Activated naive CD4-positive, alpha-beta T cell treated with anti-CD3 and anti-CD28 coated beads, Interleukin-2, amount 50 U/mL, for 72 hours (primary cell): ENCODE data around the gene TFB2M. TPM values are rescaled to one million over a fixed set of nuclear protein-coding genes. Genes with fewer than 3 reads are reported as not detected.

Source experiments
- ATAC-seq, 2 donors: fragments of 150-1000 bp; cut with Tn5 transposase; 2 replicates each; pipeline ENCODE4 v1.10.0; 2021; ENCODE audit warnings: mild to moderate bottlenecking in 2 of 2, moderate library complexity in 2 of 2
- DNase-seq, 2 donors: peaks; one replicate each; pipeline ENCODE4 v3.0.0; 2021 to 2022; ENCODE audit warnings: low spot score in 2 of 2
- H3K27ac Mint-ChIP-seq, 2 donors: one replicate each; pipeline ENCODE4 v1.8.0; 2022; ENCODE audit warnings: mild to moderate bottlenecking in 2 of 2, mixed read lengths in 2 of 2
- H3K36me3 Mint-ChIP-seq, 2 donors: one replicate each; pipeline ENCODE4 v1.8.0; 2022; ENCODE audit warnings: mixed read lengths in 2 of 2
- H3K9me3 Mint-ChIP-seq, 2 donors: one replicate each; pipeline ENCODE4 v1.8.0; 2022; ENCODE audit warnings: mixed read lengths in 2 of 2
- total RNA-seq, 2 donors: library from RNA; stranded (reverse); gene quantifications; one replicate each; pipeline ENCODE4 v1.2.3, GENCODE V29; 2022

TFB2M gene
- total RNA-seq, 2 donors from 2014 or later, result 11.9 to 17.6 TPM

- no peak for ATAC-seq
- Mint-ChIP-seq H3K36me3 (peaks cover 14 to 18% of the 10 kb centered on the region in 2 donors), H3K9me3 (peaks cover 4 to 8% of the 10 kb centered on the region in 2 donors), H3K27ac (no peak overlapping the region)
- no peak for DNase-seq
These were observed 53.0 kb downstream of the TFB2M start for GRCh38 chr1:246513041-246513440.

- H3K27ac Mint-ChIP-seq, result no peak overlapping the region
- DNase-seq (no peak), ATAC-seq (no peak)
- peaks cover 14 to 18% of the 10 kb centered on the region in 2 donors for H3K36me3 Mint-ChIP-seq
- peaks cover 4 to 8% of the 10 kb centered on the region in 2 donors for H3K9me3 Mint-ChIP-seq
These were observed 53.4 kb downstream of the TFB2M start for GRCh38 chr1:246512635-246513034.

DNA sequence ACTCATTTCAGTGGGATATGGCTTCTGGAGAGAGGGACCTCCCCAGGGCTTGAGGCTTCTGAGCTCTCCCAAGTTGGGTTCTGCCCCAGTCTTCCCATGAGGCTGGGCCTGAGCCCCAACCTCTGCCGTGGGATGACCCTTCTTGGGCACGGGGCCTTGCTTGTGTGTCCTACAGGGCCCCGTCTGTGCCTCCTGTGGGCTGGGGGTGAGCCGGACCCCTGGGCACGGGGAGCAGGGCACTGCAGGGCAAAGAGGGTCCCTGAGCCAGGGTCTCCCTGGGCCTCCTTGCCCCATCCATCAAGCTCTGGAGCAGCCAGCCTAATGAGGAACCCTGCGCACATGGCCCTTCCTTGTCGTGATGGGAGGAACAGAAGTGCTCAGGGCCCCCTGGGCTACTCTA lies 53.8 kb downstream of the TFB2M start:
- peaks cover 14 to 18% of the 10 kb centered on the region in 2 donors for H3K36me3 Mint-ChIP-seq
- H3K9me3 Mint-ChIP-seq, result peaks cover 4 to 8% of the 10 kb centered on the region in 2 donors
- ATAC-seq (no peak), DNase-seq (no peak)
- H3K27ac Mint-ChIP-seq, result no peak overlapping the region

DNA sequence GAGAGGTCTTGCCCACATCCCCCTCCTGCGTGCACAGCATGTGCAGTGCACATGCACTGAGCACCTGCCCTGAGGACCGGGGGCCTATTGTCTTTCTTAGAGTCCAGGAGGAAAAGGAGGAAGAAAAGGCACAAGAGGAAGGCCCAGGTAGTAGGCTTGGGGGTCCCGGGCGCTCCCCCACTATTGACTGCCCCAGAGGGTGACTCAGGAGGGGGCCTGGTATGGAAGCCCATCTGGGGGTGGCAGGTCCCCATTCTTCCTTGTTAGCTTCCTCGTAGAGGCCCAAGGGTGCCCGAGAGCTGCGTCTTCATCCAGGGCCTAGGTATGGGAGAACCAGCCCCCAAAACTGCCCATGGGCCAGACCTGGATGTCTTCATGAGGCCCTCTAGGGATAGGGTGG lies 54.9 kb downstream of the TFB2M start:
- H3K36me3 Mint-ChIP-seq, result peaks cover 18 to 26% of the 10 kb centered on the region in 2 donors

GRCh38 chr1:246510147-246511030 lies 55.7 kb downstream of the TFB2M start:
- peaks cover 4% of the 10 kb centered on the region in 2 donors for H3K9me3 Mint-ChIP-seq
- no peak for ATAC-seq
- no peak overlapping the region for H3K27ac Mint-ChIP-seq
- no peak for DNase-seq
- H3K36me3 Mint-ChIP-seq, result peaks cover 21 to 29% of the 10 kb centered on the region in 2 donors

More for the DNA sequence above, 54.9 kb downstream of the TFB2M start:
- no peak for DNase-seq
- H3K27ac Mint-ChIP-seq, result no peak overlapping the region
- ATAC-seq, result no peak
- peaks cover 4 to 8% of the 10 kb centered on the region in 2 donors for H3K9me3 Mint-ChIP-seq

GRCh38 chr1:246508897-246509688 lies 57.0 kb downstream of the TFB2M start:
- DNase-seq (no peak), ATAC-seq (no peak)
- Mint-ChIP-seq H3K9me3 (no peaks in the 10 kb centered on the region), H3K27ac (peak overlapping the region in 1 of 2 donors; percentile 84), H3K36me3 (peaks cover 11 to 19% of the 10 kb centered on the region in 2 donors)

GRCh38 chr1:246506674-246507481 lies 59.2 kb downstream of the TFB2M start, which contains the start of gene SMYD3:
Gene SMYD3 (minus strand): TSS chr1:246507279.
- peak; percentile 92 to 94 for ATAC-seq
- peaks cover 11 to 19% of the 10 kb centered on the region in 2 donors for H3K36me3 Mint-ChIP-seq
- DNase-seq, result peak; percentile 75 to 86
- peak within 1 kb of the TSS; percentile 84 to 89 for H3K27ac Mint-ChIP-seq
- no peaks in the 10 kb centered on the region for H3K9me3 Mint-ChIP-seq

DNA sequence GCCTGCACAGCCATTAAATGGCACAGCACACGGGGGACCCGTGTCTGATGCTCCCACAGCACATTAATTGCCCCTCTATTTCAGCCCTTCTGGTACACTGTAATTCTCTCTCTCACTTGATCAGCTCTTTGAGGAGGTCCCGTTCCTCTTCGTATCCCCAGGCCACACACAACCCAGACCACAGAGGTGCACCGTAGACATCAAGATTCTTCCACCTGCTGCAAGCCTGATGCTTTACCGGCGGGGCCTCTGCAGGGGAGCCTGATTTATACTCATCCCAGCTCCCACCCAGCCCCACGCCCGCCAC lies 59.7 kb downstream of the TFB2M start:
- DNase-seq, result no peak
- peaks cover 11 to 19% of the 10 kb centered on the region in 2 donors for H3K36me3 Mint-ChIP-seq
- peak; percentile 1 to 6 for ATAC-seq
- no peaks in the 10 kb centered on the region for H3K9me3 Mint-ChIP-seq
- peak overlapping the region; percentile 84 to 89 for H3K27ac Mint-ChIP-seq

GRCh38 chr1:246503341-246503740 lies 62.7 kb downstream of the TFB2M start:
- H3K36me3 Mint-ChIP-seq, result peaks cover 11 to 19% of the 10 kb centered on the region in 2 donors
- ATAC-seq, result no peak
- no peaks in the 10 kb centered on the region for H3K9me3 Mint-ChIP-seq
- DNase-seq, result no peak
- H3K27ac Mint-ChIP-seq, result no peak overlapping the region

GRCh38 chr1:246497331-246497915 lies 68.6 kb downstream of the TFB2M start:
- Mint-ChIP-seq H3K36me3 (no peaks in the 10 kb centered on the region), H3K27ac (no peak overlapping the region), H3K9me3 (no peaks in the 10 kb centered on the region)
- DNase-seq (peak in 1 of 2 donors; percentile 41), ATAC-seq (peak; percentile 67 to 74)

GRCh38 chr1:246492611-246493245 lies 73.3 kb downstream of the TFB2M start:
- Mint-ChIP-seq H3K27ac (no peak overlapping the region), H3K36me3 (no peaks in the 10 kb centered on the region), H3K9me3 (no peaks in the 10 kb centered on the region)
- ATAC-seq (peak; percentile 61 to 62), DNase-seq (peak in 1 of 2 donors; percentile 53)

- Mint-ChIP-seq H3K27ac (peak overlapping the region in 1 of 2 donors; percentile 74), H3K9me3 (no peaks in the 10 kb centered on the region), H3K36me3 (no peaks in the 10 kb centered on the region)
- no peak for ATAC-seq
- DNase-seq, result no peak
These were observed 74.5 kb downstream of the TFB2M start for GRCh38 chr1:246491551-246492053.
